Smooth muscle cell (in vitro differentiated cells): ENCODE measurements around the gene OR52H1. TPM values are rescaled to one million over a fixed set of nuclear protein-coding genes. Genes with fewer than 3 reads are reported as not detected.

Experiments used
- DNase-seq: peaks from one replicate; lab custom pipeline; 2025; ENCODE audit not compliant: unreplicated experiment; lab: John Stamatoyannopoulos, UW
- H2AFZ ChIP-seq: fragments of 200-600 bp; sonication (generic); 2 replicates; pipeline ENCODE4 v1.6.0; 2016; ENCODE audit warnings: antibody characterized with exemption, low read depth, mild to moderate bottlenecking
- H3F3A ChIP-seq: fragments of 200-600 bp; sonication (generic); 2 replicates; pipeline ENCODE4 v1.6.0; 2017; ENCODE audit warnings: antibody characterized with exemption, low read depth
- H3K27ac ChIP-seq: fragments of 200-600 bp; sonication (generic); 2 replicates; pipeline ENCODE4 v1.5.1; 2016; ENCODE audit warnings: low read depth, mild to moderate bottlenecking
- H3K27me3 ChIP-seq: fragments of 200-600 bp; sonication (generic); 2 replicates; pipeline ENCODE4 v1.6.1; 2016; ENCODE audit warnings: low read depth, mild to moderate bottlenecking
- H3K36me3 ChIP-seq: fragments of 200-600 bp; sonication (generic); 2 replicates; pipeline ENCODE4 v1.5.1; 2016; ENCODE audit warnings: low read depth
- H3K4me1 ChIP-seq: fragments of 200-600 bp; sonication (generic); 2 replicates; pipeline ENCODE4 v1.5.1; 2016; ENCODE audit warnings: low read depth
- H3K4me2 ChIP-seq: fragments of 200-600 bp; sonication (generic); 2 replicates; pipeline ENCODE4 v1.6.0; 2016; ENCODE audit warnings: mild to moderate bottlenecking
- H3K4me3 ChIP-seq: fragments of 200-600 bp; sonication (generic); 2 replicates; pipeline ENCODE4 v1.5.1; 2016; ENCODE audit warnings: mild to moderate bottlenecking
- H3K79me2 ChIP-seq: fragments of 200-600 bp; sonication (generic); 2 replicates; pipeline ENCODE4 v1.6.0; 2016; ENCODE audit warnings: low read depth, mild to moderate bottlenecking
- H3K9ac ChIP-seq: fragments of 200-600 bp; sonication (generic); 2 replicates; pipeline ENCODE4 v1.6.0; 2016; ENCODE audit warnings: low read depth
- H3K9me3 ChIP-seq: fragments of 200-600 bp; sonication (generic); replicated peaks from 2 replicates; pipeline ENCODE4 v1.5.1; 2016; ENCODE audit warnings: low read depth
- H4K20me1 ChIP-seq: fragments of 200-600 bp; sonication (generic); 2 replicates; pipeline ENCODE4 v1.6.0; 2016; ENCODE audit warnings: low read depth
- CTCF ChIP-seq: fragments of 200-600 bp; sonication (generic); IDR thresholded peaks from 2 replicates; pipeline ENCODE4 v1.5.1; 2017; ENCODE audit warnings: borderline replicate concordance, mild to moderate bottlenecking, antibody characterized with exemption; ENCODE audit not compliant: insufficient read depth, poor library complexity, severe bottlenecking
- WGBS: methylation state at CpG from one replicate; pipeline ENCODE4 v1.1.7; 2016; ENCODE audit warnings: low lambda C conversion rate; 5-methylcytosine and 5-hydroxymethylcytosine counted together
- polyA plus RNA-seq: library from polyadenylated mRNA; unstranded; fragments of >200 nt; fragmentation: Nextera tagmentation; extraction: Ambion mirVana; gene quantifications from 2 replicates; pipeline ENCODE4 v1.2.1, GENCODE V29; 2016
- total RNA-seq: library from RNA; depleted of rRNA; stranded (reverse); fragments of >200 nt; gene quantifications from 2 replicates; pipeline ENCODE4 v1.2.3, GENCODE V29; 2014

OR52H1 gene
- total and polyA plus RNA-seq, 2 experiments from 2014 or later: not detected

DNA sequence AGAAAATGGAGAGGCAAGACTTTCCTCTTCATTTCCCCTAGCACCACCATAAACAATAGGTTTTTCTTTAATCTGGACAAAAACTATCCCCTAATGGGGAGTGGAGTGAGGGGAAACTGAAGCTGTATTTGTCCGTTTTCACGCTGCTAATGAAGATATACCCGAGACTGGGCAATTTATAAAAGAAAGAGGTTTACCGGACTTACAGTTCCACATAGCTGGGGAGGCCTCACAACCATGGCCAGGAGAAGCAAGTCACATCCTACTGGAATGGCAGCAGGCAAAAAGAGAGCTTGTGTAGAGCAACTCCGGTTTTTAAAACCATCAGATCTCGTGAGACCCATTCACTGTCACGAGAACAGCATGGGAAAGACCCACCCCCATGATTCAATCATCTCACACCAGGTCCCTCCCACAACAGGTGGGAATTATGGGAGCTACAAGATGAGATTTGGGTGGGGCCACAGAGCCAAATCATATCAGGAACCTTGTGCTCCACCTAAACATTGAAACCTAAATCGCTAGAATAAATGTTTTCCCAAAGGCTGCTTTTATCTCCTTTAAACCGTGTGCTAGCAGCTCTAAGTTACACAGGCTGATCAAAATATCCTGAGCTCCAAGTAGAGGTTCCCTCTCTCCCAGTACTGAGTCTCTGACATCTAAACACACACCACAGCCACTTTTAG lies 42.8 kb downstream of the OR52H1 start:
- Histone ChIP-seq H3K27ac (no peak overlapping the region), H3K4me2 (no peak overlapping the region), H3K36me3 (no peaks in the 10 kb centered on the region), H3K9me3 (no peaks in the 10 kb centered on the region), H2AFZ (no peak overlapping the region), H3K9ac (no peak overlapping the region), H4K20me1 (no peaks in the 10 kb centered on the region), H3K4me1 (no peaks in the 10 kb centered on the region), H3K79me2 (no peaks in the 10 kb centered on the region), H3F3A (no peaks in the 10 kb centered on the region), H3K27me3 (no peaks in the 10 kb centered on the region), H3K4me3 (no peak overlapping the region)
- no peak for DNase-seq
- TF ChIP-seq CTCF: no peak
- WGBS: 90% methylated on average over 9 of the region's 9 CpGs

- 83% methylated on average over 2 of the region's 2 CpGs for WGBS
Observed at GRCh38 chr11:5504403-5504921, 43.9 kb downstream of the OR52H1 start.

DNA sequence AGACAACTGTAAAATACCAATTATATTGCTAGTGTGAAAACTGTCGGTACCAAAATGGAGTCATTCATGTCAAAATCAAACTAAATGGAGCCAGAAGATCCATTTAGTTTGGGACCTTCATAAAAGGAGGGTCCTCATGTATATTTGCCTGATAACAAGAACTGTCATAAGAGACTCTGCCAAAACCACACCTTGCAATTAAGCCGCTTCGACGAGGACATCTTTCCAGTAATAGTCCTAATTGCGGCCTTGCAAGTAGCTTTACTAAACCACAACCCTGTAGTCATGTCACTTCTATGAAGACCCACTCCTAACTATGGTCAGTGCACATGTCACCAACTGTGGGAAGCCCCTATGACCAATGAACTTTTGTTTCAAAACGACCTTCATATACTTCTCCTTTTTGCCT lies 47.9 kb downstream of the OR52H1 start:
- no peak overlapping the region for H3K9ac ChIP-seq
- H4K20me1 ChIP-seq: no peaks in the 10 kb centered on the region
- 85% methylated on average over 6 of the region's 6 CpGs for WGBS

More at GRCh38 chr11:5504403-5504921, 43.9 kb downstream of the OR52H1 start:
- no peaks in the 10 kb centered on the region for H3F3A ChIP-seq
- no peaks in the 10 kb centered on the region for H3K36me3 ChIP-seq
- H3K79me2 ChIP-seq: no peaks in the 10 kb centered on the region
- no peaks in the 10 kb centered on the region for H4K20me1 ChIP-seq
- H3K9ac ChIP-seq: no peak overlapping the region
- no peaks in the 10 kb centered on the region for H3K27me3 ChIP-seq
- no peak overlapping the region for H3K4me3 ChIP-seq
- H3K4me1 ChIP-seq: no peaks in the 10 kb centered on the region
- no peaks in the 10 kb centered on the region for H3K9me3 ChIP-seq
- DNase-seq: no peak
- no peak for TF ChIP-seq CTCF
- H3K4me2 ChIP-seq: no peak overlapping the region
- no peak overlapping the region for H3K27ac ChIP-seq
- H2AFZ ChIP-seq: no peak overlapping the region

More for the DNA sequence above, 47.9 kb downstream of the OR52H1 start:
- H3K4me1 ChIP-seq: no peaks in the 10 kb centered on the region
- no peaks in the 10 kb centered on the region for H3F3A ChIP-seq
- no peak for TF ChIP-seq CTCF
- DNase-seq: no peak
- no peaks in the 10 kb centered on the region for H3K79me2 ChIP-seq
- no peak overlapping the region for H3K27ac ChIP-seq
- H3K27me3 ChIP-seq: no peaks in the 10 kb centered on the region
- H3K9me3 ChIP-seq: no peaks in the 10 kb centered on the region
- H3K4me3 ChIP-seq: no peak overlapping the region
- H3K4me2 ChIP-seq: no peak overlapping the region
- H2AFZ ChIP-seq: no peak overlapping the region
- no peaks in the 10 kb centered on the region for H3K36me3 ChIP-seq
